Kasumi-1 (cell line): ENCODE measurements around the gene ZNRF2.

Source experiments
- DNase-seq, 2 experiments: peaks; one replicate each; lab custom pipeline; 2025; lab: John Stamatoyannopoulos, UW

ZNRF2 gene

GRCh38 chr7:30321882-30322192, 37.4 kb downstream of the ZNRF2 start:
- peak; percentile 34 to 56 for DNase-seq

GRCh38 chr7:30322271-30323005, 38.0 kb downstream of the ZNRF2 start:
- DNase-seq, result peak; percentile 59 to 78

- no peak for DNase-seq
Measured at GRCh38 chr7:30323006-30323355, 38.6 kb downstream of the ZNRF2 start.

- DNase-seq, result no peak
Measured at GRCh38 chr7:30327813-30328212, 43.4 kb downstream of the ZNRF2 start.

- no peak for DNase-seq
Measured at GRCh38 chr7:30328381-30328780, 44.0 kb downstream of the ZNRF2 start.

- peak; percentile 61 to 78 for DNase-seq
Measured at GRCh38 chr7:30329716-30330115, 45.3 kb downstream of the ZNRF2 start.

GRCh38 chr7:30330134-30331111, 46.0 kb downstream of the ZNRF2 start:
- DNase-seq, result peak; percentile 76 to 85

GRCh38 chr7:30331338-30331737, 46.9 kb downstream of the ZNRF2 start:
- no peak for DNase-seq

- no peak for DNase-seq
Measured at GRCh38 chr7:30332549-30332948, 48.2 kb downstream of the ZNRF2 start.

- no peak for DNase-seq
Measured at GRCh38 chr7:30335763-30336487, 51.5 kb downstream of the ZNRF2 start.

- DNase-seq, result no peak
Measured at GRCh38 chr7:30344513-30344912, 60.1 kb downstream of the ZNRF2 start.

- DNase-seq, result no peak
Measured at GRCh38 chr7:30347226-30348082, 63.1 kb downstream of the ZNRF2 start.

GRCh38 chr7:30348083-30348560, 63.7 kb downstream of the ZNRF2 start:
- peak; percentile 90 for DNase-seq

GRCh38 chr7:30349170-30349569, 64.8 kb downstream of the ZNRF2 start:
- no peak for DNase-seq

GRCh38 chr7:30349816-30350215, 65.4 kb downstream of the ZNRF2 start:
- DNase-seq, result no peak

GRCh38 chr7:30351286-30351685, 66.9 kb downstream of the ZNRF2 start:
- DNase-seq, result peak; percentile 50 to 76

- DNase-seq, result no peak
Measured at GRCh38 chr7:30351724-30352123, 67.3 kb downstream of the ZNRF2 start.

GRCh38 chr7:30352169-30352568, 67.8 kb downstream of the ZNRF2 start:
- peak in 1 of 2 experiments; percentile 44 for DNase-seq

- DNase-seq, result no peak
Measured at GRCh38 chr7:30353532-30353931, 69.1 kb downstream of the ZNRF2 start.

- no peak for DNase-seq
Measured at GRCh38 chr7:30353932-30354607, 69.7 kb downstream of the ZNRF2 start.

GRCh38 chr7:30354791-30355190, 70.4 kb downstream of the ZNRF2 start:
- DNase-seq, result no peak
